Dedifferentiated amniotic fluid mesenchymal stem cell (primary cell): Measurements from ENCODE around the gene SUPT20H.
"Not testable (repeated sequence)": the region's sequence is repeated elsewhere in the genome, so short reads cannot be mapped to it uniquely, and the experiment has no call there.

Source experiments
- DNase-seq: peaks from one replicate; pipeline ENCODE4 v3.0.0-alpha.2; 2016; ENCODE audit errors: extremely low spot score

The SUPT20H gene

DNA sequence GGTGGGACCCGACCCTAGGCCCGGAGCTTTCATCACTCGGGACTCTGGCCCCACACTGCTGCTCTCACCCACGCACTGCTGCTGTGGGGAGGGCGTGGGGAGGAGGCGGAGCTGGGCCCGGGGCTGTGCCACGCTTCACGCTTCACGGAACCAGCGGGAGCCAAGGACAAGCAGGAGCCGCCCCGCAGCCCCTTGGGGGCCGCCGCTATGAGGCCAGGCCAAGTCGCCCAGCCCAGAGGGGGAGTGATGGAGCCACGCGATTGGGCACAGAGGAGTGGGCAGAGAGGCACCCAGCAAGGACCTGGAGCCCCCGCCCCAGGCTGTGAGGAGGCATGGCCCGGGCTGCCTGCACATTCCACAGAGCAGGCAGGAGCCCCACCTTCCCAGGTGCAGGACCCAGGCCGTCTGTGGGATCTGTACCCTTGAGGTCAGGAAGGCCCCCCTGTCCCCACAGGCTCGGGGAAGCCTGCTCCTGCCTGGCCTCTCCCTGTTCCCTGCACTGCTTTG, 10.2 kb upstream of the SUPT20H start:
- no peak for DNase-seq

DNA sequence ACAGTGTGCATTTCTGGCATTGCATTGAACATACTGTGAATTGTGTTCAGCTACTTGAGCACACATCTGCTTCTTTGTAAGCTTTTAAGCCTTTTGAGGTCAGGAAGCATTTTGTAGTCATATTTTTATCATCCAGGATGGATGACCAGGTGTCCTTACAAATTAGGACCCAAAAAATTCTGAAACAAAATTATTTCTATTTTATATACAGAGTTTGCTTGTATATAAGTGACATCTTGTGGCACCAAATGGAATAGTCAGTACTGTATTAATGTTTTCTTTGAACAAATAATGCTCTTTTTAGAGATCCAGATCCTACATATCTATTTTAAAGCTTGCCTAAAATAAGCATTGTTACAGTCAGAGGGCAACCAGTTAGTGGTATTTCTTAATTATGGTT, 9.5 kb upstream of the SUPT20H start:
- DNase-seq: peak; percentile 31

DNA sequence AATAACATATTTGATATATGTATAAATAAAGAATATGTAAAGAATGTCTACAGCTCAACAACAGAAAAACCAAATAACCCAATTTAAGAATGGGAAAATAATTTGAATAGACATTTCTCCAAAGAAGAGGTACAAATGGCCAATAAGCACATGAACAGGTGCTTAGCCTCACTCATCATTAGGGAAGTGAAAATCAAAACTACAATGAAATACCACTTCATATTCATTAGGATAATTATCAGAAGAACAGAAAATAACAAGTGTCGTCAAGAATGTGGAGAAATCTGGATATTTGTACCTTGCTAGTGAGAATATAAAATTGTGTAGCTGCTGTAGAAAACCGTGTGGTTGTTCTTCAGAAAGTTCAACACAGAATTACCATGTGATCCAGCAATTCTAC, 8.4 kb upstream of the SUPT20H start:
- no peak for DNase-seq

DNA sequence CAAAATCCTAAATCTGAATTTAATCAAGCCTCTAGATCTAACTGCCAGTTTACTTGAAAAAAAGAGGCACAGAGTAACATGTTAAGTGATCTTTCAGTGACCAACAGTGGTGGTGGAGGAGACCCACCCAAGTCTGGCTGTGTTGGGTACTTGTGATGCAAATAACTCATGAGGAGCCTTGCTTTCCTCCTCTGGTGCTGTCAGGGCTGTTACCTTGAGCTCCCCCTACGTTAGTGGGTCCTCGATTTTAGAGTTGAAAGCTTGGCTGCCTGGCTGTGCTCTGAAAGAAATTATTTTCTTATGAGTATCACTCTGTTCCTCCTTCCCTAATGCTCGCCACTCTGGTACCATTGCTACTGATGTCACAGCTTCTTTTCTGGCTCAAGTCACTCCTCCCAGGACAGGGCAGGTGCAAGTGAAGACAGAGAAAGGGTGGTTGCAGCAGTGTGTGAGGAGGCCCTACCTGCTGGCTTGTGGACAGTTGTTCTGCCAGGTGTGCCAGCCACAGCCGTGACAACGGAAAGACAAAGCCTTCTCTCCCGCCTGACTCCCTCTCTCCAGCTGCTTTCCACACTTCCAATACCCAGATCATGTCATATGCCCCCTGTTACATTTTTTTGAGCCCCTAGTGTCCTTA, 6.5 kb upstream of the SUPT20H start:
- DNase-seq: no peak

DNA sequence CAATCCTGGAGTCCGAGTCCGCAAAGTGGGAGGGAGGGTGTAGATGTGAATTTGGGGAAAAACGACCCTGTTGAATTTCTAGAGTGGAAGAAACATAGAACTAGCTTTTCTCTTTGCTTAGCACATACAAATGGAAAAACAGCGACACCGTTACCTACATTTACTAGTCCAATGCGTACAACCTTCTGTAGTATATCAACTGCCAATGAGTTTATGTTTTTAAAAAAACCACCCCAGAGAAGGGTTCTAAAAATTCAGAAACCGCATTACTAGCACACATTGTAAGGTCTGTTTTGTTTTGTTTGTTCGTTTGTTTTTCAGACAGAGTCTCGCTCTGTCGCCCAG, 332 bp upstream of the SUPT20H start:
- DNase-seq: no peak

DNA sequence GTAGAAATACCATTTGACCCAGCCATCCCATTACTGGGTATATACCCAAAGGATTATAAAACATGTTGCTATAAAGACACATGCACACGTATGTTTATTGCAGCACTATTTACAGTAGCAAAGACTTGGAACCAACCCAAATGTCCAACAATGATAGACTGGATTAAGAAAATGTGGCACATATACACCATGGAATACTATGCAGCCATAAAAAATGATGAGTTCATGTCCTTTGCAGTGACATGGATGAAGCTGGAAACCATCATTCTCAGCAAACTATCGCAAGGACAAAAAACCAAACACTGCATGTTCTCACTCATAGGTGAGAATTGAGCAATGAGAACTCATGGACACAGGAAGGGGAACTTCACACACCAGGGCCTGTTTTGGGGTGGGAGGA, 3.3 kb downstream of the SUPT20H start:
- not testable (repeated sequence) for DNase-seq

DNA sequence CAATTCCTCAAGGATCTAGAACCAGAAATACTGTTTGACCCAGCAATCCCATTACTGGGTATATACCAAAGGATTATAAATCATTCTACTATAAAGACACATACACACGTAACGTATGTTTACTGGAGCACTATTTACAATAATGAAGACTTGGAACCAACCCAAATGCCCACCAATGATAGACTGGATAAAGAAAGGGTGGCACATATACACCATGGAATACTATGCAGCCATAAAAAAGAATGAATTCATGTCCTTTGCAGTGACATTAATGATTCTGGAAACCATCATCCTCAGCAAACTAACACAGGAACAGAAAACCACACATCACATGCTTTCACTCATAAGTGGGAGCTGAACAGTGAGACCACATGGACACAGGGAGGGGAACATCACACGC, 6.4 kb downstream of the SUPT20H start:
- DNase-seq: not testable (repeated sequence)

DNA sequence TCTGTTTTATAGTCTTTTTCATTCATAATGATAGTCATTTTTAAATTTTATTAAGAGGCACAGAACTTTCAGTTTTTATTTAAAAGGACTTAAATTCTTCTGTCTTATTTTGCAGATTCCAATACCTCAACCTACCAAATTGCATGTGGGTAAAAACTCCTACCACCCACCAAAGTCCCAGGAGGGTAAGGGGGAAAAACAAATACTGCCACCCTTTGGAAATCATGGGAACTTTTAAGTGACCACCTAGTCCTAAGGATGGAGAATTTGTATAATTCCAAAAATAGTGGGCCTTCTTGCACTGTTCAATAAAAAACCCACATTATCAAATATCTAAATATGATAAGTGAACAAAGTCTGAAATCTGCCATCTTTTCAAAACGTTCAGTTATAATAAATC, 9.7 kb downstream of the SUPT20H start:
- DNase-seq: no peak

DNA sequence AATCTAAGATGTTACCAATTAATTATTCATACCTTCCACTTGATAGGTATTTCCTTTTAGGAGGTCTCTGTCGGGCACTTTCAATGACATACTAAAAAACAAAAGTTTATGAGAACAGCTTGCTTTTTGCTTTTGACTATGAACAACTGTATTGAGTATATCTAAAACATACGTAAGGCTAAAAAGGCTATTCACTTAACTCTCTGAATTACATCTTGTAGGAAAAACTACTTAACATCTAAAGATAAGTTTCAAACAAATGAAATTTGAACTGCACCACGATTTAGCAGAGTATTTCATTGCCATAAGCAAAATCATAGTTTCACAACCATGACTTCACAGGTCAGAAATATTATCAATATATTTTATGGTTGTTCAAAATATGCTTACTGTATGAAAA, 11.6 kb downstream of the SUPT20H start:
- DNase-seq: no peak

DNA sequence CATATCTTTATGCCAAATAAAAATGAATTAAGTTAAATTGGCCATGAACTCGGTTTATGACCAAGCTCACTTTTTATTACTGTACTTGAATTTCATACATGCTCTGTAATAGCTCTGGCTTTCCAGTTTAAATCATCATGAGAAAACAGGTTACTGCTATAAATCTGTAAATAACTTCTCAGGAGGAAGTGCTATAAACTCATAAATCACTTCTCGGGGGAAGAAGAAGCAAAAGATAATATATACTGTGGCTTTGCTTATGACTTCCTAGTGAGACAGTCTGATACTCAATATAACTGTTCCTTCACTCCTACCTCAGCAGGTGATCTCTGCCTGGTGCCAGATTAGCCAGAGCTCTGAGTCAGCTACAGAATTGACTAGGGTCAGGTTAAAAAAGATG, 12.5 kb downstream of the SUPT20H start:
- no peak for DNase-seq

DNA sequence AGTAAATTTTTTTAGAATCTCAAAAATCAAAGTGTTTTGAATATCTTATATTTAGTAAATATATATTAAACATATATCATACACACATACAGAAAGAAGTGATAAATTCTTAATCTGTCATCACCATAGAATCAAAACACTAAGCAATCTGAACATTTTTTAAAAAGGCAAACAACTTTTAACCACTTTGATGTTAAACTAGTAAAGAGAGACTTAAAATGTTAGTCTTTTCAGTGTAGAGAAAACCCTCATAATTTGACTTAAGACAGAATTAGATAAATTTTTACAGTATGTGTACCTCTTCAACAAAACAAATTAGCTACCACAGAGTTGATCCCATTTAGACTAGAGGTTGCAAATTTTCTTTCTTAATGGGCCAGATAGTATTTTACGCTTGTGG, 13.4 kb downstream of the SUPT20H start:
- no peak for DNase-seq

DNA sequence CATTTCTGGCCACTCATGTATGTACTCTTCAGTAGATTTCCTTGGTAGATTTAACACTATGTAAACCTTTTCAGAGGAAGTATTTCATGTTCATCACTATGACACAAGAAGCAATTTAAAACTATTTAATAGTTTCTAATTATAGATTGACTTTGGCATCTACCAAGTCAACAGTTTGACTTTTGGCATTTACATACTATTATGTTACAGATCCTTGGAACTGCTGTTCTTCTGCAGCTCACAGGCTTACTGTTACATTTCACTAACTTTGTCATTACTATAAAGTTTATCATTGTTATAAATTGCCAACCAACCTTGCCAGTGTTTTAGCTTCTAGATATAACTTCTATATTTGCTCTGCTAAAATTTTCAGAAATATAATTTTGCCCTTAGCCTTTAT, 18.7 kb downstream of the SUPT20H start:
- no peak for DNase-seq

DNA sequence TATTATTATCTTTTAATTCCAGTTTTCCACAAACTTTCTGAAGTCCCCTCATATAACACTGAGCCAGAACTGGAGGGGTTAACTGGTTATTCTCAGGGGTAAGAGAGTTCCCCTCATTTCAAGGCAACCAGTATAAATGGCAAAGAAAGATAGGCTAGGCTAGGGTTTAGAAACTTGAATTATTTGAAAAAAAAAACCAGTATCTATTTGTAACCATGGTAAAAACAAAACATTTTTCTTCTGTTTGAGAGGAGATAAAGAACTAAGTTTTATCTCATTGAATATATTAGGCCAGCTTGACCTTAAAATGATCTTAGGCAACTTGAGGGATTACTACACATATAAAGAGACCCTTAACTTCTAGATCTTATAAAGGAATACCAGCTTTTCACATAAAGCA, 19.6 kb downstream of the SUPT20H start:
- no peak for DNase-seq

DNA sequence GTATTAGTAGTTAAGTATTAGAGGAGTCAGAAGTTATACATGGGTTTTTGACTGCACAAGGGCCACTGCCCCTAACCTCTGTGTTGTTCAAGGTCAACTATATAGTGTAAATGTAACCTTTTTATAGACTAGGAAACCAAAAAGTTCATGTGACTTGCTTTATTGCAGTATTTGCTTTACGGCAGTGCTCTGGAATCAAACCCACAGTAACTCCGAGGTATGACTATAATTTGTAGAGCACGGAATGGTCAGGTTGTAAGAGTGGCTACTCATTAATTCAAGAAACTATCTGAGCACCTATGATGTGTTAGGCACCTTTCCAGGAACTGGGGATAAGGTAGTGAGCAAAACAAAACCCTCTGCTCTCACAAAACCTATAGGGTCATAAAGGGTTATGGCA, 22.2 kb downstream of the SUPT20H start:
- no peak for DNase-seq

DNA sequence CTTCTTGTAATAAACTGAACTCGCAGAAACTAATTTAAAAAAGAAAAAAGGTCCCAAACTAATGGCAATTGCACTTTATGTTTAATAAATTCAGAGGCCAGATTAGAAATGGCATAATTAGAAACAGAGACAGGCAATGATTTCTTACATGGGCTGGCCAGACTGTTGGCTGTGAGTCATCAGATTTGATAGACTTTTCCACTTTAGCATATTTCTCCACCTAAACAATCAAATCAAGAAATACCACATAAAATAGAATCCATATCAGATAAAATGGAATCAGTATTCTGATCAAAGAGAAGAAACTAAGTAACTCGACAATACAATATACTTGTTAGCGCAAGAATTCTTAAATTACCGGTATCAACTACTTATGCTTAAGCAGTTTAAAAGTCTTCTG, 29.9 kb downstream of the SUPT20H start:
- no peak for DNase-seq

DNA sequence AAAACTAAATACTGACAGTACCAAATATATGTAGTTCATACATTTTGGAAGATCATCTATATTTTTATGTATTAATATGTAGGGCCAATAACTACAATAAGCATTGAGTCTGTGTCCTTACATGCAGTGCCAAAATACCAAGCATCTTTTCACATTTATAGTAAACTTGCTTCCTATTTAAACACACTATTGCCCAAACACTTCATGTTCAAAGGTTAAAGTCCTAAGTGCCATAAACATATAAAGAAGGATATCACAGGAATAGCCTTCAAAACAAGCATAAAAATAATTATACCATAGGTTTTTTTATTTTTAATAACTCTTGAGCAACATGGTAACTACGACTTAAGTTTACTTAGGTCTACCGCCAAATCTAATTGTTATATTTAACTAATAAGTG, 31.8 kb downstream of the SUPT20H start:
- no peak for DNase-seq

DNA sequence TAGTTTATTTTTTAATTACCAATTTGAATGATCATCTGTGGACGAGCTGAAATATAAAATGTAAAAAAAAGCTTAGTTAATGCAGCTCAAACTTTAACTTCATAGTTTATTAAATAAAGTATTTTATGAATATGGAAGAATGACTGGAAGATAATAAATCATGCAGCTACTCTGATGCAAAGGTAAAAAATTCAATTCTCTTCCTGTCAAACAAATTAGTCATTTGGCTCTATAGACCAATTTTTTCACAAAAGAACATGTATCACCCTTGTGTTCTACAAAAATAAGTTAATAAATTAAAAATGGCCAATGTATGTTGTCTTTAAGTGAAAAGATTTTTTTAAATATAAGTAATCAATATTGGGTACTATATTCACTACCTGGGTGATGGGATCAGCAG, 32.7 kb downstream of the SUPT20H start:
- DNase-seq: no peak

DNA sequence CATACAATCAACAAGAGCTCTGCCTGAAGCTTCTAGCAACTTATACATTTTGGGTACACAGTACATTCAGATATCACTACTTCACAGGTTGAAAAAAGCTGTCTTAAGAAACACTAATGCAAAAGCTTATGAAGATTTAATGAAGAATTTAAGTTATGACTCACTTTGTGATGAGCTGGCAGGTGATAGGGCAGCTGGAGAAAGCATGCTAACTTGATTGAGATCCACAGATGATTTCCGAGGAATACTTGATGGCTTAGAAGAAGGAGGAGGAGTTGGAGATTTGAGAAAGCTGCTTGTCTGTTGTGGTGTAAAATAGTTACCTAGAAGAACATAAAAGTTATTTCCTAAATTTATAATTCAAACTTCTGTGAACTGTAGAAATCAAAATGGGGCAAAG, 35.6 kb downstream of the SUPT20H start:
- no peak for DNase-seq

DNA sequence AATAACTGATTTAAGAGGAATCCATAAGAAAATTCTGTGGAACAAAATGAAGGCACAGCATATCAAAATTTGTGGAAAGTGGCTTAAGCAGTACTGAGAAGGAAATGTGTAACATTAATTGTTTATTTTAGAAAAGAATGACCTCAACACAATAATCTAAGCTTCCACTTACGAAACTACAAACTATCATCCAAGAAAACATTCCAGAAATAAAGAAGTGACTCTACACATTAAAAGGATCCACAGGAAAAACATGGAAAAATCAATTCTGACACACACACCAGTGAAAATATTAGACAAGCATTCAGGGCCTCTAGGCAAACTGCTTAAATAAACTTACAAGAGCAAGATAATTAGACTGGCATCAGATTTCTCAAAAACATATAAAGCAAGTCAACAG, 44.9 kb downstream of the SUPT20H start:
- peak; percentile 66 for DNase-seq

DNA sequence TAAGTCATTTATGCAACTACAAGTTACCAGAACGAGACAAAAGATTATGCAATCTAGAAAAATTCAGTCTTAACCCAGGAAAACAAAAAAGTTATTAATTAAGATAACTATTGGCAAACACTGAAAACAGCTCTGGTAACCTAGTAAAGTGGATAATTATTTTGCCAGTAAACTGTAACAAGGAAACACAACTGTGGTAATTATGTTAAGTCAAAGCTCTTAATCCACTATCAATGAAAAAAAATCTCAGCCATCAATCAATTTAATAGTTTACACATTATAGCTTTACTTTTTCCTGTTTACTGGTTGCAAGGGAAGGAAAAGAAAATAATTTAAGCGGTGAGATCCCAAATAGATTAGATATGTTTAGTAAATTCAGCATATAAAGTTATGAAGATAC, 47.7 kb downstream of the SUPT20H start:
- DNase-seq: no peak

DNA sequence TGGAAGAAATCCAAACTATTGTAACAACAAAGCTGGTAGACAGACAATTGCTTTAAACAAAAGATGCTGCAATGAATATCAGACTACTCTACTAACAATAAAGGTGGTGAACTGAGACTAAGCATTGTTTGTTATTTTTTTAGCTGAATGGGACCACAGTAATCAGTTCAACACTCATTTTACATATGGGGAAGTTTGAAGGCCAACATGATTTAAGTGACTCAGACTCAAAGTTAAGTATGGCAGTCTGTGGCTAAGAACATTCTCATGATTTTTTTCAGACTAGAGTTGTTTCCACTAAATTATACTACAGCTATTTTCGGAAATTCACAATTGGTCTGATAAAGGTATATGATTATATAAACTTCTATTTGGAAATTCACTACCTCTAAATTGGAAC, 48.5 kb downstream of the SUPT20H start:
- DNase-seq: no peak

DNA sequence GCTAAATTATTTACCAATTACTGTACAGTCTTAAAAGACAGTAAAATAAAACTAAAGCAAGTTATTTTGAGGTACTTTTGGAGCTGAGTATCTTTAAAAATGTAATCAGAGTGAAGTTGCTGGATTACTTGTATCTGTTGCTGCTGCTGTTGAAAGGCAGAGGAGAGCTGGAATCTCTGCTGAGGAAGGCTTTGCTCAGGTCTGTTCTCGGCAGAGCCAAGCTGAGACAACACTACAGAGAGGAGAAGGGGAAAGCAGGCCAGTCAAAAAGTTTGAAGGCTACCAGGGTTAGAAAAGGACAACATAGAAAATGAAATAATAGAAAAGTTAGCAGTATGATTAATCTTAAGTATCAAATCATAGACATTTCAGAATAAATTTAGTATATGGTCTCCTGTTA, 49.1 kb downstream of the SUPT20H start:
- no peak for DNase-seq

DNA sequence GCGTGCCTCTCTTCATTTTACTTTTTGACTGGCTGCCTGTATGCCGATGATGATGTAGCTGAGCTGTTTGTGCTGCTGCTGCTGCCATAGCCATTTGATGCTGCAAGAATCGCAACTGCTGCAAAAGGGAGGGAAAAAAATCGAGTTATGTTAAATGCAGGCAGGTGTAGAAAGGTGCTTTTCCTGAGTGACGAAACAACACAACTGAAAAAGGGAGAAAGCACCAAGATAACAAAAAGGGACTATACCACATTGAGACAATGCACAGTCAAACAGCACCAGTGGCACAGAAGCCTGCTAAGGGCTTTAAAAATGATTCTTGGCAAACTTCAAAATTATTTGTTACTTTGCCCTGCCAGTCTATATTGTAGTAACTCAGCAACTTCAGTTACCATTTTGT, 49.8 kb downstream of the SUPT20H start:
- DNase-seq: no peak

DNA sequence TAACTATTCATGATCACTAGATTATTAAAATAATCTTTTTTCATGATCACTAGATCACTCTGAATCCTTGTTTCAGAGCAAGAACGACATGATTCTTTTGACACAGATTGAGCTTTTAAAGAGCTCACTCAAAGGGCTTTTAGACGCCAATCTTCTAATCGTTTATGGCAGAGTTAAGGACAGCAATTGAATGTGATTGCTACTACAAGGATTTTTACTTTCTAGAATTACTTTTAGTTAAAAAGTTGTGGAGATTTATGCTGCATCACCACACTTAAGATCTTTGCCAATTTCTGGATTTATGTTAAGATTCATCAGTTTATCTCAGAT, 57.6 kb downstream of the SUPT20H start:
- DNase-seq: no peak
